Osteocyte (in vitro differentiated cells): ENCODE measurements around the gene DNAJB2. TPM values are rescaled to one million over a fixed set of nuclear protein-coding genes. Genes with fewer than 3 reads are reported as not detected.

Experiments
- DNase-seq: peaks from one replicate; pipeline ENCODE4 v3.0.0; 2021; ENCODE audit warnings: mixed read lengths; ENCODE audit not compliant: unreplicated experiment; ENCODE audit errors: extremely low spot score
- H3K27ac Mint-ChIP-seq: one replicate; pipeline ENCODE4 v1.8.0; 2021; ENCODE audit warnings: mild to moderate bottlenecking, mixed read lengths; ENCODE audit not compliant: unreplicated experiment
- H3K27me3 Mint-ChIP-seq: one replicate; pipeline ENCODE4 v1.8.0; 2021; ENCODE audit warnings: mixed read lengths; ENCODE audit not compliant: unreplicated experiment
- H3K36me3 Mint-ChIP-seq: one replicate; pipeline ENCODE4 v1.8.0; 2021; ENCODE audit warnings: mixed read lengths; ENCODE audit not compliant: unreplicated experiment
- H3K4me1 Mint-ChIP-seq: one replicate; pipeline ENCODE4 v1.8.0; 2021; ENCODE audit warnings: mixed read lengths; ENCODE audit not compliant: unreplicated experiment
- H3K4me3 Mint-ChIP-seq: one replicate; pipeline ENCODE4 v1.8.0; 2021; ENCODE audit warnings: mild to moderate bottlenecking, moderate library complexity, mixed read lengths; ENCODE audit not compliant: unreplicated experiment
- H3K9me3 Mint-ChIP-seq: one replicate; pipeline ENCODE4 v1.8.0; 2021; ENCODE audit warnings: mixed read lengths; ENCODE audit not compliant: unreplicated experiment
- total RNA-seq: library from RNA; stranded (reverse); gene quantifications from 2 replicates; pipeline ENCODE4 v1.2.1, GENCODE V29; 2021
- TF ChIP-seq, protein P1 (sequence below): fragments of 200-600 bp; sonication (generic); IDR thresholded peaks from 2 replicates; pipeline ENCODE4 v1.5.0; 2021; ENCODE audit warnings: antibody characterized with exemption, mild to moderate bottlenecking, moderate library complexity

Gene DNAJB2
- total RNA-seq, 1 donor from 2014 or later: 43.3 TPM

DNA sequence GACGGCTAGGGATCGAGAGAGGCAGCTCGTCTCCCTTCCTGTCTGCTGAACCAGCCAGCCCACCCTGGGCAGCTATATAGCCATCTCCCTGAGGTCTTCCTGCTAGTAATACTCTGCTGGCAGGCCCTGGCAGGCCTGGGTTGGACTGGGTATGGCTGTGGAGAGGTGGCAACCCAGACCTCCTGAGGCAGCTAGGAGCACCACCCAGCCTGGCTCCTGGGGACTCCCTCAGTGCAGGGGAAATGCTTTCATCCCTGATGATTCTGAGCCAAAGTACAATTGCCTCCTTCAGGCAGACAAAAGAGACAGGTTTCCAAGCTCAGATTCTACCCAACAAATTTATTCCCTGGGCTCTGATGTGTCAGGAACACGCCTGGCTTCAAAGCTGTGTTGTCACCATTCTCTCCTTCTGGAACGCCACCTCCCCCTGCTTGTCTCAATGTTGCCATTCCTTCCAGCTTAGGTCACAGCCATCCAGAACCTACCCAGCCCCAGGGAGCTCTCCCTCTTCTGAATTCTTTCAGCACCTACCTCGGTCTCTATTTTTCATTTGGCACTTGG, 4.7 kb upstream of the DNAJB2 start:
- H3K27me3 Mint-ChIP-seq: no peaks in the 10 kb centered on the region
- DNase-seq: no peak
- H3K9me3 Mint-ChIP-seq: no peaks in the 10 kb centered on the region
- peak overlapping the region; percentile 25 for H3K27ac Mint-ChIP-seq
- no peak overlapping the region for H3K4me3 Mint-ChIP-seq
- H3K4me1 Mint-ChIP-seq: peaks cover 32% of the 10 kb centered on the region
- TF ChIP-seq, protein P1, sequence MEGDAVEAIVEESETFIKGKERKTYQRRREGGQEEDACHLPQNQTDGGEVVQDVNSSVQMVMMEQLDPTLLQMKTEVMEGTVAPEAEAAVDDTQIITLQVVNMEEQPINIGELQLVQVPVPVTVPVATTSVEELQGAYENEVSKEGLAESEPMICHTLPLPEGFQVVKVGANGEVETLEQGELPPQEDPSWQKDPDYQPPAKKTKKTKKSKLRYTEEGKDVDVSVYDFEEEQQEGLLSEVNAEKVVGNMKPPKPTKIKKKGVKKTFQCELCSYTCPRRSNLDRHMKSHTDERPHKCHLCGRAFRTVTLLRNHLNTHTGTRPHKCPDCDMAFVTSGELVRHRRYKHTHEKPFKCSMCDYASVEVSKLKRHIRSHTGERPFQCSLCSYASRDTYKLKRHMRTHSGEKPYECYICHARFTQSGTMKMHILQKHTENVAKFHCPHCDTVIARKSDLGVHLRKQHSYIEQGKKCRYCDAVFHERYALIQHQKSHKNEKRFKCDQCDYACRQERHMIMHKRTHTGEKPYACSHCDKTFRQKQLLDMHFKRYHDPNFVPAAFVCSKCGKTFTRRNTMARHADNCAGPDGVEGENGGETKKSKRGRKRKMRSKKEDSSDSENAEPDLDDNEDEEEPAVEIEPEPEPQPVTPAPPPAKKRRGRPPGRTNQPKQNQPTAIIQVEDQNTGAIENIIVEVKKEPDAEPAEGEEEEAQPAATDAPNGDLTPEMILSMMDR: no peak
- H3K36me3 Mint-ChIP-seq: no peaks in the 10 kb centered on the region

DNA sequence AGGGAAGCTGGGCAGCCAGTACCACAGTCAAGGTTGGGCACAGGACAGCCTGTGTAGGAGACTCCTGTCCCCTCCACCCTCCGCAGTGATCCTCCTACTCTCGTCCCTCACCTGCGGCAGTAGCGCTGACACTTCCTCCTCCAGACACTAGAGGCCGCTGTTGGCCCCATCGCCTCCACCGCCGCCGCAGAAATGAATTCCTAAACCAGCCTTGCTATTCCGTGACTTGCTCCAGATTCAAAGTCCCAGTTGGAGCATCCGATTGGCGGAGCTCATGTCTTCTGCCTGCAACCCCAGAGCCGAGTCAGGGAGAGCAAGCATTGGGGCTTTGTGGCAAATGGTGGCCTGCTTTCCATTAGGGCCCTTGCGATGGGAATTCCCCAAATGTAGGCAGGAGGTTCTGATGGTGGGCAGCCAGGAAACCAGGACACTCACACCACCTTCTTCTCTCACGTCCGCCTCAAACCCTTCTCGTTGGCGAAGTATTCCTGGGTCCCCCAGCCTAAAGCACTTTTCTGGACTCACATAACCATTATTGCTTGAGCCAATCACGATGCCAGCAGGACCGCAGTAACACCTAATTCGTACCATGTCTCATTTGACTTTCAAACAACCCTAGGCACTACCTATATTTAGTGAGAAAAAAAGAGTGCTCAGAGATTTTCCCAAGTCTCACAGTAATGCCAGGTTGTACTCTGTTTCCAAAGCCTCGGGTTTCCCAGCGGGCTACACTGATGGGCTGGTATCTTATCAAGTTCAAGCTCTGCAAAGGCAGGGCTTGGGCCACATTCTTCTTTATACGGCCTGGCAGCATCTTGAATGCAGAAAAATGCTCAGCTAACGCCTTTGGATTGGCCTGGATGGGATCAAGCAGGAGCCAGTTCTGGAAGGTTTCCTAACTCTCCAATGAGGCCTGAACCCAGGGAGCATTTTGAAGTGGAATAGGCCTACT, 1.2 kb upstream of the DNAJB2 start:
- TF ChIP-seq, protein P1: peak; percentile 98
- peak overlapping the region; percentile 98 for H3K27ac Mint-ChIP-seq
- peak; percentile 93 for DNase-seq
- H3K27me3 Mint-ChIP-seq: no peaks in the 10 kb centered on the region
- H3K36me3 Mint-ChIP-seq: peaks cover 4% of the 10 kb centered on the region
- H3K4me1 Mint-ChIP-seq: peaks cover 40% of the 10 kb centered on the region
- H3K9me3 Mint-ChIP-seq: no peaks in the 10 kb centered on the region
- peak overlapping the region; percentile 84 for H3K4me3 Mint-ChIP-seq

DNA sequence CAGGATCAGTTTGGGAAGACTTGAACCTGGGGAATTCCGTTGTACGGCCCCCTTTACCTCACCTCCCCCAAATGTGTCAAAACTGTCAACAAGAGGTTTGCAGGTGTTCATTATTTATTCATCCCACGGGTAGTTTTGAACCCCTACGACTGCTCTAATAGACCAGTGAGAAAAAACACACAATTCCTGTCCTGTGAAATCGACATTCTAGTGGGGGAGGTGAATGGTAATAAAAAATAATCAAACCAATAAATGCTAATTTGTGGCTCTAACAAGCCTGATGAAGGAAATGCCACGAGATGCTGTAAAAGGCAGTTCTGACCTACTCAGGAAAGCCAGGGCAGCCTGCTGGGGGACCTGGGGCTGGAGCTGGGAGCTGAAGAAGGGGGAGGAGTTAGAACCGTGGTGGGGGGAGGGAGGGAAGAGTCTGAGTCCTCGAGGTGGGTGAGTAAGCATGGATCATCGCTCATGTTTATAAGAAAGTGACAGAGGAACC, 463 bp upstream of the DNAJB2 start:
- Mint-ChIP-seq H3K9me3 (no peaks in the 10 kb centered on the region), H3K36me3 (peaks cover 6% of the 10 kb centered on the region), H3K27me3 (no peaks in the 10 kb centered on the region), H3K4me3 (peak overlapping the region; percentile 84), H3K27ac (peak overlapping the region; percentile 98), H3K4me1 (peaks cover 39% of the 10 kb centered on the region)
- TF ChIP-seq, protein P1: no peak
- DNase-seq: no peak

DNA sequence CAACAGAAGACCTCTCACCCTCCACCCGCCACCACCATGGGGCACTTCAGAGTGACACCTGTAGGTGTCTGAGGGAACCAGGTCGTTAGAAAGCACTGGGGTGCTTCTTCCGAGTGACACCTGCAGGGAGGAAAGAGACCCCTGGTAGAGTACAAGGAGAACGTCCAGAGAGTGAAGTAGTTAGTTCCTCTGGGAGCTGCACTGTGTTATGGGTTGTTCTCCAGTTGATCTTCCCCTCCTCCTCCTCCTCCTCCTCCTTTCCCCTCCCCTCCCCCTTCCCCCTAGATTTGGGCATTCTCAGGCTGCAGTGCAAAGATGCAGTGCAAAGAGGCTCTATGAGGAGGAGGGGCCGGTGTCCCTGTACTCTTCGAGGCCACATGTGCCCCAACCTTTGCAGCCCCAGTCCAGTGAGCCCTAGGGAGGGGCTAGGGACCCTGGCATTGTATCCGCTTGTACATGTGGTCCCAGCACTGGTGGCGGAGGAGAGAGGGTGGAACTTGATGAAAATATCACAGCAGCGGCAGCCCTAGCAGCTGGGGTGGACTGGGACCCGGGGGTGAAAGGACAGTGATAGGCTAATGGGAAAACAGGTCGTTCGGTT, 850 bp downstream of the DNAJB2 start:
- peaks cover 26% of the 10 kb centered on the region for H3K4me1 Mint-ChIP-seq
- no peaks in the 10 kb centered on the region for H3K9me3 Mint-ChIP-seq
- H3K36me3 Mint-ChIP-seq: peaks cover 6% of the 10 kb centered on the region
- TF ChIP-seq, protein P1: no peak
- H3K4me3 Mint-ChIP-seq: peak overlapping the region; percentile 84
- DNase-seq: no peak
- H3K27ac Mint-ChIP-seq: peak overlapping the region; percentile 94
- no peaks in the 10 kb centered on the region for H3K27me3 Mint-ChIP-seq
